ENCODE results near the gene LYSMD3.
A peak's percentile ranks its signal among the peaks of the same experiment; 100 is the strongest.
"Not testable (repeated sequence)": the region's sequence is repeated elsewhere in the genome, so short reads cannot be mapped to it uniquely, and the experiment has no call there.

LYSMD3 gene

GRCh38 chr5:90529194-90529938 is at the start of gene LYSMD3:
LYSMD3 (minus strand) TSS chr5:90529584; CDS start chr5:90525289, 4,295 bp downstream.
- peak; percentile 97 for DNase-seq

DNA sequence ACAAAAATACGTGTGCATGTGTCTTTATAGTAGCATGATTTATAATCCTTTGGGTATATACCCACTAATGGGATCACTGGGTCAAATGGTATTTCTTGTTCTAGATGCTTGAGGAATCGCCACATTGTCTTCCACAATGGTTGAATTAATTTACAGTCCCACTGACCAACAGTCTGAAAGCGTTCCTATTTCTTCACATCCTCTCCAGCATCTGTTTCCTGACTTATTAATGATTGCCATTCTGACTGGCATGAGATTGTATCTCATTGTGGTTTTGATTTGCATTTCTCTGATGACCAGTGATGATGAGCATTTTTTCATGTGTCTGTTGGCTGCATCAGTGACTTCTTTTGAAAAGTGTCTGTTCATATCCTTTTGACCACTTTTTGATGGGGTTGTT is 47.2 kb upstream of the LYSMD3 start:
- DNase-seq = not testable (repeated sequence)

DNA sequence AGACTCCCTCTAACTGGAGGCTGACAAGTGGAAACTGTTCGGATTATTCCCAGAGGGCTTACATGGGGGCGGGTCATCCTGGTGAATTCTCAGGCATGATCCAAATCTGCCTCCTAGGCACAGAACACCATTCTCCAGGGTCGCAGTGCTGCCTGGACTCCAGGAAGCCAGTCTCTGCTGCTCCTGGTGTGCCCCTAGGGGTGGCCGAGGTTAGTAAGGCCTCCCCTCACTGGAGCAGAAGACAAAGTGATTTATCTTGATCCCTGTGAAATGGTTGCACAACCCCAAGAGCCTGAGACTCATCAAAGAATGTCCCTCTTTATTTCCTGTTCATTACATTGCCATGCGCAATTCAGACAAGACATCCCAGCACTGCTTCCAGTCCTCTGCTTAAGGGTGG is 46.3 kb upstream of the LYSMD3 start:
- DNase-seq = no peak

- no peak for DNase-seq
These were observed 41.9 kb upstream of the LYSMD3 start for GRCh38 chr5:90571147-90571773.

DNA sequence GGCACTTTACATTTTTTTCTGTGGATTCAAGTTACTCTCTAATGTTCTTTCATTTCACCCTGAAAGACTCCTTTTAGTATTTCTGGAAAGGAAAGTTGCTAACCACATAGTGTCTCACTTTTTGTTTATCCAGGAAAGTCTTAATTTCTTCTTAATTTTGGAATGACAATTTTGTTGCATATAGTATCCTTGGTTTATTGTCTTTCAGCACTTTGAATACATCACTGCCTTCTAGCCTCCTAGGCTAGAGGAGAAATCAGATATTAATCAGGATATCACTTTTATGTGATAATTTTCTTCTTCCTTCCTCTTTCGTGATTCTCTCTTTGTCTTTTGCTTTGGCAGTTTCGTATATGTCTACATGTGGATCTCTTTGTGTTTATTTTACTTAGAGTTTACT is 40.6 kb upstream of the LYSMD3 start:
- no peak for DNase-seq

DNA sequence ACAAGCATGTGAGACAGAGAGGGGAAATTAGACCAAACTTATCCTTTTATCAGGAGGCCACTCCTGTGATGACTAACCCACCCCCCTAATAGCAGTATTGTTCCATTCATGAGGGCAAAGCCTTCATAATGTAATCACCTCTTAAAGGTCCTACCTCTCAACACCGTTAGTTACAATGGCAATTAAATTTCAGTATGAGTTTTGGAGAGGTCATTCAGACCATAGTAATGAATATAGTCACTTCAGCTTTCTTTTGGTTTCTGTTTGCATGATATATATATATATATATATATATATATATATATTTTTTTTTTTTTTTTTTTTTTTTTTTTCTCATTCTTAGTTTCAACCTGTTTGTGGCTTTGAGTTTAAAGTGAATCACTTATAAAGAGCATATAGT is 39.7 kb upstream of the LYSMD3 start:
- no peak for DNase-seq

DNA sequence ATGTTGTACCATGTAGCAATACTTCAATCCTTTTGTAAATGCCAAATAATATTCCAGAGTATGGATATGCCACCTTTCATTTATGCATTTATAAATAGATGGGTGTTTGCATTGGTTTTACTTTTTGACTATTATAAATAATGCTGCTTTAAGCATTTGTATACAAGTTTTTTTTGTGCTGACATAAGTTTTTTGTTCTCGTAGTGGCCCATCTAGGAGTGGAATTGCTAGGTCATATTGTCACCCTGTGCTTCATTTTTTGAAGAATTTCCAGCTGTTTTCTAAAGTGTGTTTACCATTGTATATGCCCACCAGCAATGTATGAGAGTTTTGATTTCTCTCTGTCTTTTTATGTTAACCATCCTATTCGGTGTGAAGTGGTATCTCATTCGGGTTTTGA is 36.1 kb upstream of the LYSMD3 start:
- DNase-seq = no peak

GRCh38 chr5:90563108-90563507 is 33.7 kb upstream of the LYSMD3 start:
- DNase-seq = no peak

- no peak for DNase-seq
These were observed 33.0 kb upstream of the LYSMD3 start for GRCh38 chr5:90562341-90562740.

GRCh38 chr5:90561766-90562165 is 32.4 kb upstream of the LYSMD3 start:
- no peak for DNase-seq

- no peak for DNase-seq
These were observed 31.4 kb upstream of the LYSMD3 start for GRCh38 chr5:90560771-90561170.

- DNase-seq = no peak
These were observed 29.2 kb upstream of the LYSMD3 start, which contains the start of gene ADGRV1 for GRCh38 chr5:90558344-90559192. ADGRV1 (plus strand) TSS chr5:90558797; CDS start chr5:90558896, 99 bp downstream.

DNA sequence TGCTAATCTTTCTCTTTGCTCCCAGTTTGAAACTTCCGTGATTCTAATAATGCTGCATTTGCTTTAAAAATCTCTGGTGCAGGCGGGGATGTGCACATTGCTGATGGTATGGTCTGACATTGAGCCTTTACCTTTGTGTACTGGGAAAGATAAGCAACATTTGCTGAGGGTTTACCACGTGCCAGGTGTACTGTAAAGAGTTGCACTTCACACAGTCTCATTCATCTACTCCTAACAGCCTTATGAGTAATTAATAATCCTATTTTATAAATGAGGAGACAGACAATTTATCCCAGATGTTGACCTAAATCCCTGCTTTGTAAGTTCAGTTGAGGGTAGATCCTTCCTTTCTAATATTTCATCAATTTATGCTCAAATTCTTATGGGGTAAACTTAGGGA is 28.5 kb upstream of the LYSMD3 start:
- DNase-seq = no peak

DNA sequence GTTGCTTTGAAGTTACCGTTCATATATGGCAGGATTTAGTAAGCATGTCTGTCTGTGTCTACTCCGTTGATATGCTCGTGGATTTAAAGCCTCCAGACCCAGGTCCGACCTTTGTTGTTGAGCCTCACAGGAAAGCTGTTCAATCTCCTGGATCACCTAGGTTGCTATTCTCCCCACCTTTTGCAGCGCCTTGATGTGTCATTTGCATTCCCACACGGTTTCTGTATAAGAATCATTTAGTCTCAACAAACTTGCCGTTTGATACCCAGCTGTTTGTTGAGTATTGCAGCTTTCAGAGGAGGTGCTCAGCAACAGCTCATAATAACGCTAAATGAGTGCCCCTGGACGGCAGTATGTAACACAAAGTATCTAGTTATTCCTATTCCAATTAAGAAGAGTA is 28.0 kb upstream of the LYSMD3 start:
- no peak for DNase-seq

GRCh38 chr5:90555666-90556065 is 26.3 kb upstream of the LYSMD3 start:
- no peak for DNase-seq

- no peak for DNase-seq
These were observed 25.1 kb upstream of the LYSMD3 start for GRCh38 chr5:90554358-90555006.

- no peak for DNase-seq
These were observed 24.3 kb upstream of the LYSMD3 start for GRCh38 chr5:90553711-90554110.

DNA sequence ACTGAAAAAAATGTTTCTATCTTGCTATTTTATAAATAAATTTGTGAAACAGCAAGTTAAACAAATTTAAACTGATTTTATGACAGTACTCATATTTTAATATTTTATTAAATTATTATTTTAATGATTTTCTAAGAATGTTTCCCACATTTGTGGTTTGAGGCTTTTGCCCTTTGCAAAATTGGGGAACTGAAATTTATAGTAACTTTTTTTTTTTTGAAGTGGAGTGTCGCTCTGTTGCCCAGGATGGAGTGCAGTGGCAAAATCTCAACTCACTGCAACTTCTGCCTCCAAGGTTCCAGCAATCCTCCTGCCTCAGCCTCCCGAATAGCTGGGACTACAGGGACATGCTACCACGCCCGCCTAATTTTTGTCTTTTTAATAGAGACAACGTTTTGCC is 22.0 kb upstream of the LYSMD3 start:
- DNase-seq = no peak

DNA sequence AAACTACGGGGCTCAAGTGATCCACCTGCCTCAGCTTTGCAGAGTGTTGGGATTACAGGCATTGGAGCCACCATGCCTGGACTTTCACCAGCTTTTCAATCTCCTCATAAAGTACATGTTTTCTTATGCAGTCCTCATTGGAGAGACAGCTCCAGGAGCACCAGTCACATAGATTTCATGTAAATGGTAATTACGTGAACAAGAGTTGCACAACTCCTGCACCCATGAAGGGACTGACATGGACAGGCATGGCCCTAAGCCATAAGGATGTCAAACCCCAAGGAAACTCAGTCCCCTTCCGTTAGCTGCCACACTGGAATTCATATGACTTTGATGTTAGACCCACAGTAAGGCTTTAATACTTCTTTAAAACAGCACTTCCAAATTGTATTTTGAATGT is 21.6 kb upstream of the LYSMD3 start:
- DNase-seq = no peak

- no peak for DNase-seq
These were observed 20.4 kb upstream of the LYSMD3 start for GRCh38 chr5:90549729-90550275.

DNA sequence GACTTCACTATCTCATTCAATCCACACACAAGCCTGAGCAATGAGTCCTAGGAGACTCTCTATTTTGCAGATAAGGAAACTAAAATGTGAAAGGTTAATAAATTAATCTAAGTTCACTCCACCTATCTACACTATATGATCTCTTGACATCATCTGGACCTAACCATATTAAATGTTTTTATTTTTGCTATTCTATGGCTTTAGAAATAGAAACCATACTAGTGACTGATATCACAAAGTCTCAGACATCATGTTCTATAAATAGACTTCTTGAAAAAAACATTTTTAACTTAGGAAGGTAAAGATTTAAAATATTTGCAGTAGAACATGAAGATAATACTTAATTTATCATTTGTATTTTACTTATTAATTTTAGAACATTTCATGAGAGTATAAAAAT is 19.8 kb upstream of the LYSMD3 start:
- DNase-seq = no peak

- no peak for DNase-seq
These were observed 18.7 kb upstream of the LYSMD3 start for GRCh38 chr5:90548069-90548593.
